ENCODE data around the gene FEM1A.
"Not testable (repeated sequence)": the region's sequence is repeated elsewhere in the genome, so short reads cannot be mapped to it uniquely, and the experiment has no call there.

FEM1A gene, protein sequence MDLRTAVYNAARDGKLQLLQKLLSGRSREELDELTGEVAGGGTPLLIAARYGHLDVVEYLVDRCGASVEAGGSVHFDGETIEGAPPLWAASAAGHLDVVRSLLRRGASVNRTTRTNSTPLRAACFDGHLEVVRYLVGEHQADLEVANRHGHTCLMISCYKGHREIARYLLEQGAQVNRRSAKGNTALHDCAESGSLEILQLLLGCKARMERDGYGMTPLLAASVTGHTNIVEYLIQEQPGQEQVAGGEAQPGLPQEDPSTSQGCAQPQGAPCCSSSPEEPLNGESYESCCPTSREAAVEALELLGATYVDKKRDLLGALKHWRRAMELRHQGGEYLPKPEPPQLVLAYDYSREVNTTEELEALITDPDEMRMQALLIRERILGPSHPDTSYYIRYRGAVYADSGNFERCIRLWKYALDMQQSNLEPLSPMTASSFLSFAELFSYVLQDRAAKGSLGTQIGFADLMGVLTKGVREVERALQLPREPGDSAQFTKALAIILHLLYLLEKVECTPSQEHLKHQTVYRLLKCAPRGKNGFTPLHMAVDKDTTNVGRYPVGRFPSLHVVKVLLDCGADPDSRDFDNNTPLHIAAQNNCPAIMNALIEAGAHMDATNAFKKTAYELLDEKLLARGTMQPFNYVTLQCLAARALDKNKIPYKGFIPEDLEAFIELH
- 60.4 to 77.3 (median 73.0) reads per million in 3 donors for total RNA-seq

DNA sequence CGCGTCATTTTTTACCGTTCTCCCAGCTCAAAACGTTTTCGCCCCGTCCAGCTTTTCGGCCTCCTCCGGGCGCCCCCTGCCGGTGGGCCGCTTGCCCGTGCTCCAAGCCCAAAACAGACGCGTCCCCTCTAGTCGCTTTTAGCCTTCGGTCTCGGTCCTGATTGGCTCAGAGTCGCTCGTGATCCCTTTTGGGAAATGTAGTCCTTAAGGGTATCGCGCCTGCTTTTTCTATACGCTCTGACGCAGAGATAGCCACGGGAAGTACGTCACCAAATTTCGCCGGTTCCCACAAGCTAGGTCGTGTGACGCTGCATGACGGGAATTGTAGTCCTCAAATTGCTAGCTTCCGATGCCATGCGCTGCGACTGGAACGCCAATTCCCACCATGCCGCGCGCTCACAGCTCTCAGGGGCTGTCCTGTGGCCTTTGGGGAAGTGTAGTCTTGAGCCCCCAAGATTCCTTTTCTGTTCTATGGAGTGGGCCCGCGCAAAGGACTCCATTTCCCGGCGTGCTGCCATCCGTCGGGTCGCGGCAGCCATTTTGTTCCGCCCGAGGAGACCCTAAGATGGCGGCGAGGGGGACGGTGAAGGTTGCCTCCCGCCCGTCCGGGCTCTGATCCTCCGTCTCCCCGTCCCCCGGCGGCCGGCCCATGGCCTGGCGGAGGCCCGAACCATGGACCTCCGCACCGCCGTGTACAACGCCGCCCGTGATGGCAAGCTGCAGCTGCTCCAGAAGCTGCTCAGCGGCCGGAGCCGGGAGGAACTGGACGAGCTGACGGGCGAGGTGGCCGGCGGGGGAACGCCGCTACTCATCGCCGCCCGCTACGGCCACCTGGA lies at the start of gene FEM1A:
TSS of gene FEM1A (plus strand) at position 552 of the 836 bp plus-strand sequence. CDS start at position 673, 121 bp downstream.
- DNase-seq = peak; percentile 98 to 99 (median 99)
- Histone ChIP-seq H3K27me3 (replicated peaks; ENCODE audit: control insufficient read depth, insufficient read depth, low read length, poor library complexity, severe bottlenecking) (no peaks in the 10 kb centered on the region), H3K4me1 (ENCODE audit: control insufficient read depth, insufficient read depth, low read length, poor library complexity, severe bottlenecking) (peaks cover 11% of the 10 kb centered on the region), H3K9me3 (ENCODE audit: control insufficient read depth, low read length) (no peaks in the 10 kb centered on the region), H3K36me3 (ENCODE audit: control insufficient read depth, insufficient read depth, low read length) (peaks cover 27% of the 10 kb centered on the region), H3K4me3 (ENCODE audit: insufficient read depth, low read depth, low read length, poor library complexity, severe bottlenecking) (peak within 1 kb of the TSS; percentile 90), H3K27ac (ENCODE audit: insufficient read depth, low read length, poor library complexity, severe bottlenecking) (peak within 1 kb of the TSS; percentile 91)

DNA sequence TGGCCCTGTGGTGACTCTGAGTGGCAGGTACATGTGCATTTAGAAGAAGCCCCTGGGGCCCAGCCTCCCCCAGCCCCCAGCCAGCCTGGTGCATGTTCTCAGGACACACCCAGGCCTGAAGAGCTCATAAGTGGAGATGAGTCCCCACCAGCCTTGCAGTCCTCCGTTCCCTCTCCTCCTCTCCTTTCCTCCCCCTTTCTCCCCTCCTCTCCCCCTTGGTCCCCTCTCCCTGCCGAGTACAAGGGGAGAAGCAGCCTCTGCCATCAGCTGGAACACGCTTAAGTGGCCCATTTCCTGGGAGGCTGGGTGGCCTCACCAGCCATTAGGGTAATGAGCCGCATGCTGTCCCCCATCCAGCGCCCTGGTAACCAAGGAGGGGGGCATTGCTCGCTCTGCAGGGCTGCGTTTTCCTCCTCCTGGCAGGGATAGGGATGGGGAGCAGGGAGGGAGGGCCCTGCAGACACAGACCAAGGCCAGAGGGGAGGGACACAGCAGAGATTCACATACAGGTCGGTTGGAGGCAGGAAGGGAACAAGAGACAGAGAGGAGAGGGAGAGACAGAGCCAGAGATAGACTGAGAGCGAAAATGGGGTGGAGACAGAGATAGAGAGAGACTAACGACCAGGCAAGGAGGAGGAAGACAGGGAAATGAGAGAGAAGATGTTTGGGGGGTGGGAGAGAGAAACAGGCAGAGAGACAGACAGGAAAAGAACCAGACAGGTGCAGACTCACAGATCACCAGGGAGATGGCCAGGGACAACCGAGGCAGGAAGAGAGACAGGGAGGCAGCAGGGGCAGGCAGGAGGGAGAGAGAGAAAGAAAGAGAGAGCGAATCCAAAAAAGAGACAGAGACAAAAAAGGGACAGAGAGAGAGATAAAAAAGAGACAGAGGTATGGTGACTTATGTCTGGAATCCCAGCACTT lies 48.5 kb upstream of the FEM1A start:
- Histone ChIP-seq H3K27me3 (replicated peaks; ENCODE audit: control insufficient read depth, insufficient read depth, low read length, poor library complexity, severe bottlenecking) (peaks cover 5% of the 10 kb centered on the region), H3K4me1 (ENCODE audit: control insufficient read depth, insufficient read depth, low read length, poor library complexity, severe bottlenecking) (no peaks in the 10 kb centered on the region), H3K4me3 (ENCODE audit: insufficient read depth, low read depth, low read length, poor library complexity, severe bottlenecking) (no peak overlapping the region), H3K27ac (ENCODE audit: insufficient read depth, low read length, poor library complexity, severe bottlenecking) (no peak overlapping the region), H3K9me3 (ENCODE audit: control insufficient read depth, low read length) (no peaks in the 10 kb centered on the region), H3K36me3 (ENCODE audit: control insufficient read depth, insufficient read depth, low read length) (no peaks in the 10 kb centered on the region)
- no peak for DNase-seq

DNA sequence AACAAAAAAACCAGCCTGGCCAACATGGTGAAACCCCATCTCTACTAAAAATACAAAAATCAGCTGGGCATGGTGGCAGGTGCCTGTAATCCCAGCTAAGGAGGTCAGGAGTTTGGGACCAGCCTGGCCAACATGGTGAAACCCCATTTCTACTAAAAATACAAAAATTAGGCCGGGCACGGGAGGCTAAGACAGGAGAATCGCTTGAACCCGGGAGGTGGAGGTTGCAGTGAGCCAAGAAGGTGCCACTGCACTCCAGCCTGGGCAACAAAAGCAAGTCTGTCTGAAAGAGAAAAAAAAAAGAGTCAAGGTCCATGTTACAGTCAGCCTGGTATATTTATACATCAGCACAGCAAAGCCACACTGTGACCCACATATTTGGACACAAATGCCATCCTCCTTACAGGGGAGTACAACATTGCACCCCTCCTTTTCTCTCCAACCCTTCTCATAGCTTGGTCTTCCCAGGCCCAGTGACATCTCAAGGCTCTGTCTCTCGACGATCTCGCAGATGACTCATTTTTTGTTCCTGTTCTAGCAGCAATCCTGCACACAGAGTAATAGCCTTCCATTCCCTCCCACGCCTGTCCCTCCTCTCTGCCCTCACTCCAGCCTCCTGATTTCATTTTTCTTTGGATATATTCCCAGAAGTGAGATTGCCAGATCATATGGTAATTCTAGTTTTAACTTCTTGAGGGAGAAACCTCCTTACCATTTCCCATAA lies 46.9 kb upstream of the FEM1A start:
- no peak for DNase-seq
- Histone ChIP-seq H3K27ac (ENCODE audit: insufficient read depth, low read length, poor library complexity, severe bottlenecking) (no peak overlapping the region), H3K27me3 (replicated peaks; ENCODE audit: control insufficient read depth, insufficient read depth, low read length, poor library complexity, severe bottlenecking) (peaks cover 5% of the 10 kb centered on the region), H3K4me1 (ENCODE audit: control insufficient read depth, insufficient read depth, low read length, poor library complexity, severe bottlenecking) (no peaks in the 10 kb centered on the region), H3K9me3 (ENCODE audit: control insufficient read depth, low read length) (no peaks in the 10 kb centered on the region), H3K36me3 (ENCODE audit: control insufficient read depth, insufficient read depth, low read length) (no peaks in the 10 kb centered on the region), H3K4me3 (ENCODE audit: insufficient read depth, low read depth, low read length, poor library complexity, severe bottlenecking) (no peak overlapping the region)

DNA sequence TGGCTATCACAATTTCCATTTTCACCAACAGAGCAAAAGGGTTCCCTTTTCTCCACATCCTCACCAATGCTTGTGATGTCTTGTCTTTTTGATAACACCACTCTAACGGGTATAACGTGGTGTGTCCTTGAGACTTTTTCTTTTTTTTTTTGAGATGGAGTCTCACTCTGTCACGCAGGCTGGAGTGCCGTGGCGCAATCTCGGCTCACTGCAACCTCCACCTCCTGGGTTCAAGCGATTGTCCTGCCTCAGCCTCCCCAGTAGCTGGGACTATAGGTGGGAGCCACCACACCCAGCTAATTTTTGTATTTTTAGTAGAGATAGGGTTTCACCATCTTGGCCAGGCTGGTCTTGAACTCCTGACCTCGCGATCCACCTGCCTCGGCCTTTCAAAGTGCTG lies 46.4 kb upstream of the FEM1A start:
- not testable (repeated sequence) for H3K4me3 ChIP-seq (ENCODE audit: insufficient read depth, low read depth, low read length, poor library complexity, severe bottlenecking); DNase-seq; H3K9me3 ChIP-seq (ENCODE audit: control insufficient read depth, low read length); H3K27me3 ChIP-seq (replicated peaks; ENCODE audit: control insufficient read depth, insufficient read depth, low read length, poor library complexity, severe bottlenecking); H3K36me3 ChIP-seq (ENCODE audit: control insufficient read depth, insufficient read depth, low read length); H3K27ac ChIP-seq (ENCODE audit: insufficient read depth, low read length, poor library complexity, severe bottlenecking); H3K4me1 ChIP-seq (ENCODE audit: control insufficient read depth, insufficient read depth, low read length, poor library complexity, severe bottlenecking)

DNA sequence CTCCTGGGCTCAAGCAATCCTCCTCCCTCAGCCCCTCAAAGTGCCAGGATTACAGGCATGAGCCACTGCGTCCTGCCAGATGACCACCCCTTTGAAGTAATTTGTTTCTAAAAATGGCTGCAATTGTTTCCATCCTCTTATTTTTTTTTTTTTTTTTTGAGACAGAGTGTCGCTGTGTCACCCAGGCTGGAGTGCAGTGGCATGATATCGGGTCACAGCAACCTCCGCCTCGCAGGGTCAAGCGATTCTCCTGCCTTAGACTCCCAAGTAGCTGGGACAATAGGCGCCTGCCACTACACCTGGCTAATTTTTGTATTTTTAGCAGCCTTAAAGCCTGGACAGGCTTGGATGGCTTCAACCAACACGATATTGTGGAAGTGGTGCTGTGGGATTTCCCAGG lies 45.5 kb upstream of the FEM1A start:
- Histone ChIP-seq H3K9me3 (ENCODE audit: control insufficient read depth, low read length) (no peaks in the 10 kb centered on the region), H3K27me3 (replicated peaks; ENCODE audit: control insufficient read depth, insufficient read depth, low read length, poor library complexity, severe bottlenecking) (peaks cover 5% of the 10 kb centered on the region), H3K4me3 (ENCODE audit: insufficient read depth, low read depth, low read length, poor library complexity, severe bottlenecking) (no peak overlapping the region), H3K27ac (ENCODE audit: insufficient read depth, low read length, poor library complexity, severe bottlenecking) (no peak overlapping the region), H3K36me3 (ENCODE audit: control insufficient read depth, insufficient read depth, low read length) (no peaks in the 10 kb centered on the region), H3K4me1 (ENCODE audit: control insufficient read depth, insufficient read depth, low read length, poor library complexity, severe bottlenecking) (no peaks in the 10 kb centered on the region)
- DNase-seq = no peak

DNA sequence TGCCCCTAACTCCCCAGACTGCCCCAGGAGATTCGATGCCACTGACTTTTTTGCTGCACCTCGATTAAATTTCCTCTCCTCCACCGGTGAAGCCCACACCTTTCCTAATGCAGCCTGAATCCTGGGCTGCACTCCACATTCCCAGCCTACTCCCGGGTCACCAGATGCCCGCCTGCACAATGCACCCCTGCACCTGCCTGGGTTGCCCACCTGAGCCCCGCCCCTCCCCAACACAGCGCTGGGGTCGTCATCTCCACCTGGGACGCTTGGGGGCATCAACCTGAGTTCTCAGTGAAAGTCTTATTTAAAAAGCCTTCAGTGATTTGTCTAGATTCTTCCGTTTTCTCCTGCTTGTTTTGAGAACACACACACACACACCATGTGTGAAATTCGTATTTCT lies 43.3 kb upstream of the FEM1A start:
- Histone ChIP-seq H3K36me3 (ENCODE audit: control insufficient read depth, insufficient read depth, low read length) (no peaks in the 10 kb centered on the region), H3K4me3 (ENCODE audit: insufficient read depth, low read depth, low read length, poor library complexity, severe bottlenecking) (no peak overlapping the region), H3K9me3 (ENCODE audit: control insufficient read depth, low read length) (no peaks in the 10 kb centered on the region), H3K27ac (ENCODE audit: insufficient read depth, low read length, poor library complexity, severe bottlenecking) (no peak overlapping the region), H3K27me3 (replicated peaks; ENCODE audit: control insufficient read depth, insufficient read depth, low read length, poor library complexity, severe bottlenecking) (no peaks in the 10 kb centered on the region), H3K4me1 (ENCODE audit: control insufficient read depth, insufficient read depth, low read length, poor library complexity, severe bottlenecking) (no peaks in the 10 kb centered on the region)
- DNase-seq = no peak

DNA sequence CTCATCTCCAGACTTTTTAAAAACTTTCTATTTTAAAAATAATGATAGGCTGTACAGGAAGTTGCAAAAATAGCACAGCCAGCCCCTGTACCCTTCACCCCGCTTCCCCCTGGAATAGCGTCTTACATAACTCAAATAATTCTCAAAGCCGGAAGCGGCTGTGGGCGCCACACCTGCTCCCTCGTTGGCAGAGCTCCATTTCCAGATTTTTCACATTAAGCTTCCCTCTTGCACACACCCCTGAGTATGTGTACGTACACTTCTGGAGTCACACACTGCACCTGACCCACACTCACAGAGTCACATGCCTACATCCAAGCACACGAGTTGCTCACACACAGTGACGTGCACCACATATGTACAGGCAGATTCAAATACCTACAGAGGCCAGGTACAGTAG lies 42.9 kb upstream of the FEM1A start:
- no peaks in the 10 kb centered on the region for H3K27me3 ChIP-seq (replicated peaks; ENCODE audit: control insufficient read depth, insufficient read depth, low read length, poor library complexity, severe bottlenecking)
- no peak overlapping the region for H3K27ac ChIP-seq (ENCODE audit: insufficient read depth, low read length, poor library complexity, severe bottlenecking)
- no peaks in the 10 kb centered on the region for H3K9me3 ChIP-seq (ENCODE audit: control insufficient read depth, low read length)
- no peaks in the 10 kb centered on the region for H3K36me3 ChIP-seq (ENCODE audit: control insufficient read depth, insufficient read depth, low read length)
- no peak for DNase-seq
- no peaks in the 10 kb centered on the region for H3K4me1 ChIP-seq (ENCODE audit: control insufficient read depth, insufficient read depth, low read length, poor library complexity, severe bottlenecking)
- no peak overlapping the region for H3K4me3 ChIP-seq (ENCODE audit: insufficient read depth, low read depth, low read length, poor library complexity, severe bottlenecking)

DNA sequence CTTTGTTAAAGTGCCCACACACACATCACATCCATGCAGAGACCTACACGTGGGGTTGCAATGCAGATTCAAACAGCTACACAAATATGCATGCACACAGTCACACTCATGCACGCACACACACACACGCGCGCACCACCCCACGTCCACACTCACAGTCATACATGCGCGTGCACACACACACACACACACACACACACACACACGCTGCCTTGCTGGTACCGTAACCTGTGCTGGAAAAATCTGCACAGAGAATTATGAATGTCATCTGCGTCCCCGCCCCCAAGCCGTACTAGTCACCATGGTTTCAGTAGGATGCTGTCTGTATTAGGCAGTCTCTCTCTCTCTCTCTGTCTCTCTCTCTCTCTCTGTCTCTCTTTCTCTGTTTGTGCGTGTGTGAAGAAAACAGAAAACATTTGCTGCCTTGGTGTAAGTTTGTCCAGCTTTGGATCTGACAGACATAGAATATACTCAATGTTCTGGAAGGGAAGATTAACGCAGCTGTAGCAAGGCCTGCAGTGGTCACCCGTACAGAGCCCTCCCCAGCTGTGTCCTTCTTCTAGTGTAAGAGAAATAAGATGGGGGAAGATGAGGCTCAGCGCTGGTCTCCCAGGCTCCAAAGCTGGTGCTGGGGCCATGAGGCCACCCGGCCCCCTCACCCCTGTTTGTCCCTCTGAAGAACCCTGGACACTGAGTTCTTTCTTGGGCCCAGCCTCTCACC lies 41.5 kb upstream of the FEM1A start:
- H3K4me1 ChIP-seq (ENCODE audit: control insufficient read depth, insufficient read depth, low read length, poor library complexity, severe bottlenecking) = no peaks in the 10 kb centered on the region
- no peaks in the 10 kb centered on the region for H3K9me3 ChIP-seq (ENCODE audit: control insufficient read depth, low read length)
- H3K36me3 ChIP-seq (ENCODE audit: control insufficient read depth, insufficient read depth, low read length) = no peaks in the 10 kb centered on the region
- no peak overlapping the region for H3K4me3 ChIP-seq (ENCODE audit: insufficient read depth, low read depth, low read length, poor library complexity, severe bottlenecking)
- H3K27me3 ChIP-seq (replicated peaks; ENCODE audit: control insufficient read depth, insufficient read depth, low read length, poor library complexity, severe bottlenecking) = no peaks in the 10 kb centered on the region
- H3K27ac ChIP-seq (ENCODE audit: insufficient read depth, low read length, poor library complexity, severe bottlenecking) = no peak overlapping the region
- DNase-seq = no peak

Measured in effector memory CD4-positive, alpha-beta T cell (primary cell).